Astrocyte of the cerebellum (primary cell): ENCODE results near the gene SLC38A4.
"Not testable (repeated sequence)": the region's sequence is repeated elsewhere in the genome, so short reads cannot be mapped to it uniquely, and the experiment has no call there.

Experiments
- DNase-seq: peaks from one replicate; pipeline ENCODE4 v3.0.0-alpha.2; 2011; ENCODE audit warnings: low read depth
- H3K4me3 ChIP-seq: 2 replicates; pipeline ENCODE4 v1.5.1; 2011; ENCODE audit warnings: mild to moderate bottlenecking, low read depth, low read length, moderate library complexity
- in situ Hi-C: cut with HindIII; loops from 2 replicates; pipeline ENCODE4 v1.10.0; 2017; ENCODE audit warnings: low sequenced_read_pairs
- TF ChIP-seq, protein P1 (sequence below): IDR thresholded peaks from 2 replicates; pipeline ENCODE4 v1.5.1; 2012; ENCODE audit warnings: low read length, low read depth, moderate library complexity, mild to moderate bottlenecking; ENCODE audit errors: missing control alignments

SLC38A4 gene

DNA sequence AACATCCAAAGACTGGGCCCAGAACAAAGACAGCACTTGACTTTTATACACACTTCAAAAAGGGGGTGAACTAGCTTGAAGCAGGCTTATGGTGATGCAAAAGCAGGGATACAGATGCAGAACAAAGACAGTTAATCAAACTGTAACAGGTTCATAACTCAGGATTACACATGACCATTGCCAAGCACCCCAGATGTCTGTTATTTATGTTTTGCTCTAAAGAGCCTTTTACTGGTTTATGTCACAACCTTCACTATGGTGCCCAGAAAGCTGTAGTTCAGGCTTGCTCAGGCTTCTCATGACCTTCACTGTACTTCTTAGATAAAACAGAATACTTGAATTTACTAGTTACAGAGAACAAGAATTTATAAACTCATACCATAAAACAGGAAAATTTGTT lies 31.7 kb upstream of the SLC38A4 start:
- H3K4me3 ChIP-seq: no peak overlapping the region
- in situ Hi-C loops: no loop called here
- no peak for DNase-seq
- TF ChIP-seq, protein P1, sequence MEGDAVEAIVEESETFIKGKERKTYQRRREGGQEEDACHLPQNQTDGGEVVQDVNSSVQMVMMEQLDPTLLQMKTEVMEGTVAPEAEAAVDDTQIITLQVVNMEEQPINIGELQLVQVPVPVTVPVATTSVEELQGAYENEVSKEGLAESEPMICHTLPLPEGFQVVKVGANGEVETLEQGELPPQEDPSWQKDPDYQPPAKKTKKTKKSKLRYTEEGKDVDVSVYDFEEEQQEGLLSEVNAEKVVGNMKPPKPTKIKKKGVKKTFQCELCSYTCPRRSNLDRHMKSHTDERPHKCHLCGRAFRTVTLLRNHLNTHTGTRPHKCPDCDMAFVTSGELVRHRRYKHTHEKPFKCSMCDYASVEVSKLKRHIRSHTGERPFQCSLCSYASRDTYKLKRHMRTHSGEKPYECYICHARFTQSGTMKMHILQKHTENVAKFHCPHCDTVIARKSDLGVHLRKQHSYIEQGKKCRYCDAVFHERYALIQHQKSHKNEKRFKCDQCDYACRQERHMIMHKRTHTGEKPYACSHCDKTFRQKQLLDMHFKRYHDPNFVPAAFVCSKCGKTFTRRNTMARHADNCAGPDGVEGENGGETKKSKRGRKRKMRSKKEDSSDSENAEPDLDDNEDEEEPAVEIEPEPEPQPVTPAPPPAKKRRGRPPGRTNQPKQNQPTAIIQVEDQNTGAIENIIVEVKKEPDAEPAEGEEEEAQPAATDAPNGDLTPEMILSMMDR: no peak

DNA sequence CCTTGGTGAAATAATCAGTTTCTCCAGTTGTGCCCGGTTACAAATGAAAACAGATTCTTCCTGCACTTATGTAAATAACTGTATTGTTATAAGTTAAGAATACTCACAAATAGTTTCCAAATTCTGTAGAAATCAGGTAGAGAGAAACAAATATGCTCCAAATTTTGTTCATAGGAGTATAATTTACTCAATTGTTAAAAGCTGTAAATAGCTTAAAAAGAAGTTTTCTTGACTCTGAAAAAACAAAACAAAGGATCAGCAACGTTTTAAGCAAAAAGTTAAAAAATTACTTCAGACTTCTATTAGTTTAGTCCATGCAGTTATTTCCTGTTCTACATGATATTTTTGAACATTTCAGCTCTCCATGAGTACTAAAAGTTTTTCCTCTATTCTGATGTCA lies 30.0 kb upstream of the SLC38A4 start:
- TF ChIP-seq, protein P1: no peak
- no peak overlapping the region for H3K4me3 ChIP-seq
- in situ Hi-C loops: no loop called here
- no peak for DNase-seq

DNA sequence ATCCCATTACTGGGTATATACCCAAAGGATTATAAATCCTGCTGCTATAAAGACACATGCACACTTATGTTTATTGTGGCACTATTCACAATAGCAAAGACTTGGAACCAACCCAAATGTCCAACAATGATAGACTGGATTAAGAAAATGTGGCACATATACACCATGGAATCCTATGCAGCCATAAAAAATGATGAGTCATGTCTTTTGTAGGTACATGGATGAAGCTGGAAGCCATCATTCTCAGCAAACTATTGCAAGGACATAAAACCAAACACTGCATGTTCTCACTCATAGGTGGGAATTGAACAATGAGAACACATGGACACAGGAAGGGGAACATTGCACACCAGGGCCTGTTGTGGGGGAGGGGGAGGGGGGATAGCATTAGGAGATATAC lies 28.4 kb upstream of the SLC38A4 start:
- DNase-seq, H3K4me3 ChIP-seq, in situ Hi-C loops: not testable (repeated sequence)

DNA sequence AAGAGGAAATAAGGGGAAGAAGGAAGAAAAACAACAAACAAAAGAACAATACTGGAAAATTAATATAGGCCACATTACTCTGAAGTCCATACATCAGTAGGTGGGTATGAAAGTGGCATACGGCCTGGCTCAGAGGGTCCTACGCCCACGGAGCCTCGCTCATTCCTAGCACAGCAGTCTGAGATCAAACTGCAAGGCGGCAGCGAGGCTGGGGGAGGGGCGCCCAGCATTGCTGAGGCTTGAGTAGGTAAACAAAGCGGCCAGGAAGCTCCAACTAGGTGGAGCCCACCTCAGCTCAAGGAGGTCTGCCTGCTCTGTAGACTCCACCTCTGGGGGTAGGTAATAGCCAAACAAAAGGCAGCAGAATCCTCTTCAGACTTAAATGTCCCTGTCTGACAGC lies 23.0 kb upstream of the SLC38A4 start:
- in situ Hi-C loops, H3K4me3 ChIP-seq, DNase-seq: not testable (repeated sequence)

DNA sequence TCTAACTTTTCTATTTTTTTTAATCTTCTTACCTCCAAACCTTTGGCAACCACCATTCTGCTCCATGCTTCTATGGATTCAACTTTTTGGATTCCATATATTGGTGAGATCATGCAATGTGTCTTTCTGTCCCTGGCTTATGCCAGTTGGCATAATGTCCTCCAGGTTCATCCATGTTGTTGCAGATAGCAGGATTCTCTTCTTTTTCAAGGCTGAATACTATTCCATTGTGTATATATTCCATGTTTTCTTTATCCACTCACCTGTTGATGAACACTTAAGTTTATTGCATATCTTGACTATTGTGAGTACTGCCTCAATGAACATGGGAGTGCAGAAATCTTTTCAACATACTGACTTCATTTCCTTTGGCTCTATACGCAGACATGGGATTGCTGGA lies 21.2 kb upstream of the SLC38A4 start:
- TF ChIP-seq, protein P1: no peak
- in situ Hi-C loops: no loop called here

DNA sequence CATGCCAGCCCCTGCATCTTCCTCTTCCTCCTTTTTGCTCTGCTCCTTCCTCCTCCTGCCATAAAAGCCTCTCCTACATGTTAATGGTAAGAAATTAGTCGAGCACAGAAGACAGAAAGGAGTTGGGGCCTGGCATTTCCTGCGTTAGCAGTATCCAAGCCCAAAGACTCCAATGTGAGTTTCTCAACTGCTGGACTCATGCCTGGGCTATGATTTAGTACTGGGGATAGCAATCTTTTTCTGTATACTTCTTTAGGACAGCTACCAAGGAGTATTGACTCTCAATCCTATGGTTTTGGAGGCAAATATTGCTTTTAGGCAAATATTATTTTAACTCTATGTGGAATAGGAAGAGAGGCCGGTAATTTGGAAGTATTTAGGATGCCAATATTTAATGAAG lies 18.0 kb upstream of the SLC38A4 start:
- H3K4me3 ChIP-seq: no peak overlapping the region
- in situ Hi-C loops: no loop called here
- DNase-seq: no peak
- TF ChIP-seq, protein P1: no peak

More for the DNA sequence above, 21.2 kb upstream of the SLC38A4 start:
- no peak for DNase-seq
- no peak overlapping the region for H3K4me3 ChIP-seq

DNA sequence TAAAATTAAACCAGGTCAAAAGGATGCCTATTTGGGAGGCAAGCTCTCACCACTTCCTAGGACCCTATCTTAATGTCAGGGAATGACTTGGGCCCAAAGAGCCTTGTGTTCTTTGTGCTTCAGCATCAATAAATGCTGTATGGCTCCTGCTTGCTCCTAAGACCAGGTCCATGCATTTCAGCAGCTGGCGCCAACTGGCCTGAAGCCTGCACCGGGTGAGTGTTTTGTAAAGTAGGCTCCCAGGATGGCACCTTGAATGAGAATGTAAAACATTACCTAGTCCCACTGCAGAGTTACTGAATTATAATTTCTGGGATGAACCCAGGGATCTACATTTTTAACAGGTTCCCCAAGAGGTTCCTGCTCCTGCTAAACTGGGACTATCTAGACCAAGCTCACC lies 16.1 kb upstream of the SLC38A4 start:
- no peak for DNase-seq
- in situ Hi-C loops: no loop called here
- H3K4me3 ChIP-seq: no peak overlapping the region
- TF ChIP-seq, protein P1: no peak

DNA sequence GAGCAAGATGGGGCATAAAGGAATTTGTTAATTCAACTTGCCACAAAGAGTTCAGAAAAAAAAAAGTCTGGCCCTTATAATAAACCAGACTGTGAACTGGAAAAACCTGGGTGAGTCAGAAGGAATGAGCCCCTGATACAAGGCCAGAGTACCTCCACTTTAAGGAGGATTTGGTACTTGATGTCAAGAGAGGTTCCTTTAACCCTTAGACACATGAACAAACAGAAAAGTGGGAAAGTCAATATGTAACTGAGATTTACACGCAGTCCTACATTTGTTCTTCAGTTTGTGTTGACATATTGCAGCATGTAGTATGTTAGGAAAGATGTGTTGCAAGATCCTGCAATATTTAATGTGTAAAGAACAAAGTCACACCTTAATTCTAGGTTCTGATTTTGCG lies 14.2 kb upstream of the SLC38A4 start:
- in situ Hi-C loops: no loop called here
- TF ChIP-seq, protein P1: no peak

More for the DNA sequence above, 14.2 kb upstream of the SLC38A4 start:
- DNase-seq: no peak
- no peak overlapping the region for H3K4me3 ChIP-seq
